Esophagus squamous epithelium (tissue), 4 donors: ENCODE measurements around the gene ENKD1.

Experiments used
- POLR2A ChIP-seq, 4 donors: fragments of 450-650 bp; IDR thresholded peaks; one replicate each; pipeline ENCODE4 v1.6.1; 2017; ENCODE audit warnings: antibody characterized with exemption in 4 of 4, mild to moderate bottlenecking in 4 of 4, moderate library complexity in 3 of 4
- TF ChIP-seq, protein P1 (sequence below), 6 experiments: fragments of 450-650 bp in 4 of 6; fragments of 200-600 bp in 2 of 6; sonication (generic) in 2 of 6; IDR thresholded peaks; one replicate each; pipeline ENCODE4 v1.5.1; 2016 to 2019; ENCODE audit warnings: antibody characterized with exemption in 6 of 6, mild to moderate bottlenecking in 4 of 6, moderate library complexity in 4 of 6

DNA sequence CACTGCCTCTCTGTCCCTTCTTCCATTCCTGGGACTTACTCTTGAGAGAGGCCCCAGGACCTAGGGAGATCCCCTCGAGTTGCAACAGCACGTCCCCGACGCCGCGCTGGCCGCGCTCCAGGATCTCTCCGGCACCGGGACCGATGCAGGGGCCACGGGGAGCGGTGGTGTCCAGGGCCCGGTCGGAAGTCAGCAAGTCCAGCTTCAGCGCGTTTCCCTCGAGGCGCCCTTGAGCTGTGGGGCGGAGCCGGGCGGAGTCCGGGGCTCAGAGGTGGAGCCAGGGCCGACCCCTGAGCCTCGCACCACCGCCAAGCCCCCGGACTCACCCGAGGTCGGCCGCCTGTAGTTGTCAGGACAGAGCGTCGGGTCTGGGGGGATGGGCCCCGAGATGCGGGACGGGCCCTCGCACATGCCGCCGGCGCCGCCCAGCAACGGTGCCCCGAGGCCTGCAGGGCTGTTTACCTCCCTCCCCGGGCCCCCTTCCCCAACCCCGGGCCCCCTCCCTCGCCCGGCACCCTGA is 458 bp downstream of the ENKD1 start:
- TF ChIP-seq, protein P1, sequence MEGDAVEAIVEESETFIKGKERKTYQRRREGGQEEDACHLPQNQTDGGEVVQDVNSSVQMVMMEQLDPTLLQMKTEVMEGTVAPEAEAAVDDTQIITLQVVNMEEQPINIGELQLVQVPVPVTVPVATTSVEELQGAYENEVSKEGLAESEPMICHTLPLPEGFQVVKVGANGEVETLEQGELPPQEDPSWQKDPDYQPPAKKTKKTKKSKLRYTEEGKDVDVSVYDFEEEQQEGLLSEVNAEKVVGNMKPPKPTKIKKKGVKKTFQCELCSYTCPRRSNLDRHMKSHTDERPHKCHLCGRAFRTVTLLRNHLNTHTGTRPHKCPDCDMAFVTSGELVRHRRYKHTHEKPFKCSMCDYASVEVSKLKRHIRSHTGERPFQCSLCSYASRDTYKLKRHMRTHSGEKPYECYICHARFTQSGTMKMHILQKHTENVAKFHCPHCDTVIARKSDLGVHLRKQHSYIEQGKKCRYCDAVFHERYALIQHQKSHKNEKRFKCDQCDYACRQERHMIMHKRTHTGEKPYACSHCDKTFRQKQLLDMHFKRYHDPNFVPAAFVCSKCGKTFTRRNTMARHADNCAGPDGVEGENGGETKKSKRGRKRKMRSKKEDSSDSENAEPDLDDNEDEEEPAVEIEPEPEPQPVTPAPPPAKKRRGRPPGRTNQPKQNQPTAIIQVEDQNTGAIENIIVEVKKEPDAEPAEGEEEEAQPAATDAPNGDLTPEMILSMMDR (IDR thresholded peaks at IDR 0.05) = no peak
- no peak for TF ChIP-seq POLR2A (IDR thresholded peaks at IDR 0.05)
